ACC112 (cell line): Measurements from ENCODE around the gene DEAF1.
A peak's percentile ranks its signal among the peaks of the same experiment; 100 is the strongest.

ENCODE experiments used
- H2AFZ ChIP-seq: fragments of 200-600 bp; sonication (generic); one replicate; pipeline ENCODE4 v1.6.0; 2017; ENCODE audit warnings: antibody characterized with exemption, low read length; ENCODE audit not compliant: unreplicated experiment
- H3K27ac ChIP-seq: fragments of 200-600 bp; sonication (generic); 2 replicates; pipeline ENCODE4 v1.5.1; 2014; ENCODE audit warnings: low read depth, mild to moderate bottlenecking, antibody characterized with exemption, low read length, moderate library complexity
- H3K27me3 ChIP-seq: fragments of 200-600 bp; sonication (generic); 2 replicates; pipeline ENCODE4 v1.6.1; 2014; ENCODE audit warnings: mild to moderate bottlenecking, antibody characterized with exemption, low read length, moderate library complexity, mixed read lengths; ENCODE audit not compliant: insufficient read depth
- H3K36me3 ChIP-seq: fragments of 200-600 bp; sonication (generic); 2 replicates; pipeline ENCODE4 v1.6.1; 2016; ENCODE audit warnings: mild to moderate bottlenecking, antibody characterized with exemption, low read length, moderate library complexity, mixed read lengths; ENCODE audit not compliant: insufficient read depth
- H3K4me1 ChIP-seq: fragments of 200-600 bp; sonication (generic); one replicate; pipeline ENCODE4 v1.6.1; 2016; ENCODE audit warnings: low read length, mixed read lengths; ENCODE audit not compliant: insufficient read depth, unreplicated experiment, control insufficient read depth
- H3K4me3 ChIP-seq: fragments of 200-600 bp; sonication (generic); 2 replicates; pipeline ENCODE4 v1.5.1; 2014; ENCODE audit warnings: mild to moderate bottlenecking, low read depth, low read length
- H3K79me2 ChIP-seq: fragments of 200-600 bp; sonication (generic); one replicate; pipeline ENCODE4 v1.6.0; 2016; ENCODE audit warnings: low read length; ENCODE audit not compliant: control insufficient read depth, unreplicated experiment, insufficient read depth

Gene DEAF1

GRCh38 chr11:727859-728748 lies 33.1 kb upstream of the DEAF1 start:
- Histone ChIP-seq H3K4me3 (no peak overlapping the region), H2AFZ (no peak overlapping the region), H3K79me2 (no peaks in the 10 kb centered on the region), H3K27me3 (no peaks in the 10 kb centered on the region), H3K36me3 (no peaks in the 10 kb centered on the region), H3K27ac (peak overlapping the region; percentile 64), H3K4me1 (peaks cover 28% of the 10 kb centered on the region)

- Histone ChIP-seq H3K4me3 (no peak overlapping the region), H3K27ac (peak overlapping the region; percentile 64)
These were observed 32.3 kb upstream of the DEAF1 start for GRCh38 chr11:727281-727701.

DNA sequence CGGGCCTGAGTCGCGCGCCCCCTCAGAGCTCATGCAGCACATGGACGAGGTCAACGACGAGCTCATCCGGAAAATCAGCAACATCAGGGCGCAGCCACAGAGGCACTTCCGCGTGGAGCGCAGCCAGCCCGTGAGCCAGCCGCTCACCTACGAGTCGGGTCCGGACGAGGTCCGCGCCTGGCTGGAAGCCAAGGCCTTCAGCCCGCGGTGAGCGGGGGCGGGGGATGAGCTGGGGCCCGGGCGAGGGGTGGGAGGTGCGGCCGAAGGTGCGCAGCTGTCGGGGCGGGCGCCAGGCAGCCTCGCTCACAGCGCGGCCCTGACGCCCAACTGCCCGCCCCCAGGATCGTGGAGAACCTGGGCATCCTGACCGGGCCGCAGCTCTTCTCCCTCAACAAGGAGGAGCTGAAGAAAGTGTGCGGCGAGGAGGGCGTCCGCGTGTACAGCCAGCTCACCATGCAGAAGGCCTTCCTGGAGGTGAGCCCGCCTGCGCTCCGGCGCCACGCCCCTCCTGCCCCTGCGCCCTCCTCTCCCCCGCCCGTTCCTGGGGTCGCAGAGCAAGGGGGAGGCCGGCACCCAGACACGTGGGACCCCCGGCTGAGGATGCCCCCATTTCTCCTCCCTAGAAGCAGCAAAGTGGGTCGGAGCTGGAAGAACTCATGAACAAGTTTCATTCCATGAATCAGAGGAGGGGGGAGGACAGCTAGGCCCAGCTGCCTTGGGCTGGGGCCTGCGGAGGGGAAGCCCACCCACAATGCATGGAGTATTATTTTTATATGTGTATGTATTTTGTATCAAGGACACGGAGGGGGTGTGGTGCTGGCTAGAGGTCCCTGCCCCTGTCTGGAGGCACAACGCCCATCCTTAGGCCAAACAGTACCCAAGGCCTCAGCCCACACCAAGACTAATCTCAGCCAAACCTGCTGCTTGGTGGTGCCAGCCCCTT lies 31.5 kb upstream of the DEAF1 start:
- no peaks in the 10 kb centered on the region for H3K79me2 ChIP-seq
- no peak overlapping the region for H2AFZ ChIP-seq
- no peaks in the 10 kb centered on the region for H3K27me3 ChIP-seq
- peaks cover 28% of the 10 kb centered on the region for H3K4me1 ChIP-seq
- 0 out of 2 replicates have a peak overlapping the region, but pooled peaks have one; percentile 64 for H3K27ac ChIP-seq
- H3K4me3 ChIP-seq = no peak overlapping the region
- H3K36me3 ChIP-seq = no peaks in the 10 kb centered on the region

More at GRCh38 chr11:727281-727701, 32.3 kb upstream of the DEAF1 start:
- H3K36me3 ChIP-seq = no peaks in the 10 kb centered on the region
- no peaks in the 10 kb centered on the region for H3K27me3 ChIP-seq
- peaks cover 28% of the 10 kb centered on the region for H3K4me1 ChIP-seq
- no peaks in the 10 kb centered on the region for H3K79me2 ChIP-seq
- no peak overlapping the region for H2AFZ ChIP-seq

- H3K27ac ChIP-seq = no peak overlapping the region
- H3K4me3 ChIP-seq = no peak overlapping the region
- H3K36me3 ChIP-seq = no peaks in the 10 kb centered on the region
- H3K27me3 ChIP-seq = no peaks in the 10 kb centered on the region
- no peaks in the 10 kb centered on the region for H3K79me2 ChIP-seq
- H3K4me1 ChIP-seq = peaks cover 28% of the 10 kb centered on the region
- H2AFZ ChIP-seq = no peak overlapping the region
These were observed 30.7 kb upstream of the DEAF1 start for GRCh38 chr11:725624-726202.

GRCh38 chr11:724778-725386 lies 29.9 kb upstream of the DEAF1 start:
- H3K4me1 ChIP-seq = peaks cover 28% of the 10 kb centered on the region
- no peak overlapping the region for H3K27ac ChIP-seq
- no peak overlapping the region for H3K4me3 ChIP-seq
- no peaks in the 10 kb centered on the region for H3K36me3 ChIP-seq
- no peaks in the 10 kb centered on the region for H3K27me3 ChIP-seq
- H3K79me2 ChIP-seq = no peaks in the 10 kb centered on the region
- no peak overlapping the region for H2AFZ ChIP-seq

DNA sequence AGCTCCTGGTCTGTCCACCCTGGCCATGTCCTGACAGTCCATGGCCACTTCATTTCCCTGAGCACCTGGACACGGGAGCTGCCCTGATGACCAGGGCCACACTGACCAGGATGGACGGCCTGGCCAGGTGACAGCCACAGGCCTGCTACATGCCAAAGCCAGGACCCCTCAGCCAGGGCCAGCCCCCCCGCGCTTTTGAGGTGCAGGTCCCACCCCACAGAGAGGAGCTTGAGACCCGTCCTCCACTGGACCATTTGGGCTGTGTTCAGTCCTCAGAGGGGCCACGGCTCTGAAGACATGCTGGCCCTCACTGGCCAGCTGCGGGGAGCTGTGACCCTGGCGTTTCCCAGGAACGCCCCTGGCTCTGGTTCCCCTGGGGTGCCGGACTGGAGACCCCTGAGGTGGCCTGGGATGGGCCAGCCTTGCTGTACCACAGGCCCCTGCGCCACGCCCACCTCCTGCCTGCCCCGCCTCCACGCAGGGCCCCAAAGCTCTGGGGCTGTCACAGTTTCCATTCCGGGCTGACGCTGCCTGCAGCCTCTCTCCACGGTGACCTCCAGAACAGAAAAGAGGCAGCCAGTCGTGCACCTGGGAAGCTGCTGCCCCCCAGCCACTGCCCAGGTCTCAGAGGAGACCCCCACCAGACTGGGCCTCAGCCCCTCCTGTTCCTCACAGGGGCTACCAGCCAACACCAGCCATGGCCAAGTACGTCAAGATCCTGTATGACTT lies 29.2 kb upstream of the DEAF1 start:
- no peak overlapping the region for H3K4me3 ChIP-seq
- no peaks in the 10 kb centered on the region for H3K79me2 ChIP-seq
- no peak overlapping the region for H3K27ac ChIP-seq
- H3K27me3 ChIP-seq = no peaks in the 10 kb centered on the region
- no peak overlapping the region for H2AFZ ChIP-seq
- H3K4me1 ChIP-seq = peaks cover 28% of the 10 kb centered on the region
- H3K36me3 ChIP-seq = no peaks in the 10 kb centered on the region

GRCh38 chr11:723120-723883 lies 28.3 kb upstream of the DEAF1 start:
- H3K27me3 ChIP-seq = no peaks in the 10 kb centered on the region
- no peaks in the 10 kb centered on the region for H3K36me3 ChIP-seq
- no peak overlapping the region for H2AFZ ChIP-seq
- peaks cover 19% of the 10 kb centered on the region for H3K4me1 ChIP-seq
- no peak overlapping the region for H3K27ac ChIP-seq
- no peak overlapping the region for H3K4me3 ChIP-seq
- H3K79me2 ChIP-seq = no peaks in the 10 kb centered on the region

- peaks cover 9% of the 10 kb centered on the region for H3K4me1 ChIP-seq
- no peaks in the 10 kb centered on the region for H3K36me3 ChIP-seq
- H3K27me3 ChIP-seq = no peaks in the 10 kb centered on the region
- no peaks in the 10 kb centered on the region for H3K79me2 ChIP-seq
- no peak overlapping the region for H2AFZ ChIP-seq
- no peak overlapping the region for H3K27ac ChIP-seq
- H3K4me3 ChIP-seq = no peak overlapping the region
These were observed 27.4 kb upstream of the DEAF1 start for GRCh38 chr11:722346-722811.

GRCh38 chr11:721741-722345 lies 26.8 kb upstream of the DEAF1 start:
- H3K79me2 ChIP-seq = no peaks in the 10 kb centered on the region
- H3K4me3 ChIP-seq = no peak overlapping the region
- H3K4me1 ChIP-seq = peaks cover 6% of the 10 kb centered on the region
- H3K36me3 ChIP-seq = no peaks in the 10 kb centered on the region
- no peak overlapping the region for H3K27ac ChIP-seq
- no peak overlapping the region for H2AFZ ChIP-seq
- H3K27me3 ChIP-seq = no peaks in the 10 kb centered on the region
